ENCODE measurements around the gene DDX41.
"Not testable (repeated sequence)": the region's sequence is repeated elsewhere in the genome, so short reads cannot be mapped to it uniquely, and the experiment has no call there.

DDX41 gene

DNA sequence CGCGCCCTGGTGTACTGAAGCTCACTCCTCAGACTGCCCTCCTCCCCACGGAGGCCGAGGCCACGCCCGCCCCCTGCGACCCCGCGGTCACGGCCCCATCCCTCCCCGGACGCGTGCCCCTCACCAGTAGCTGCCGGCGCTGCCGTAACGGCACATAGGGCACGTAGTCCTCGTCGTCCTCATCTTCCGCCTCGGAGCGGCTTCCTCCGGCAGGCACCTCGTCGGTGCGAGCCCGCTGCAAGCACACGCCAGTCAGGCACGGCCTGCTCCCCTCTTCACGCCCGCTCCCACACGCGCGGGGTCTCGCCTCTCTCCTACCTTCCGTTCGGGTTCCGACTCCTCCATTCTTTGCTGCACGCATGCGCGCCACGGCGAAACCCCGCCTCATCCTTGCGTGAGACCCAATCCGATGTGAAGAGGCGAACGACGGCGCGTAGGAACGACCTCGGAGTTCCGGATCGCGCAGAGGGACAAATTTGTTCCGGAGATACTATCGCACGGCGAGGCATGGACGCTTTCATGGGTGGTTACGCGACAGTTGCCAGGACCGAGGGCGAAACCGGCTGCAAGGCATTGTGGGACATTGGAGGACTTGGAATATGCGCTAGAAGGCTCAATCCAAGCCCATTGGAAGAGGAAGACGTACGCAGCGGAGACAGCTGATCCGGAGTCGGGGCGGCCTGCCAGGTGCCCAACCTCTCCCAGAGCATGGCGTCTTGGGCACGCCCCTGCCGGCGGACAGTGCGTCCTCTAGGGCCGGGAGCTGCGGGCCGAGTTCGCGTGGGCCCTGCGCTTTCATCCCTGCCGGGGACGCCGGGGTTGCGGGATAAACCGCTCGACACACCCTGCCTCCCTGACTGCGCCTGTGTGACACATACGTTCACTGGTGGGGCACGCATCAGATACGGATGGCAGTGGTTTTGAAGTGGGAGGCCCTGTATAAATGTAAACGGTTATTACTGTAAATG lies at the start of gene DDX41:
DDX41 (minus strand) TSS at position 361 of the 968 bp plus-strand sequence; CDS start at position 345, 16 bp downstream.
- peak; percentile 98 for DNase-seq (ENCODE audit: low read depth, low spot score)

DNA sequence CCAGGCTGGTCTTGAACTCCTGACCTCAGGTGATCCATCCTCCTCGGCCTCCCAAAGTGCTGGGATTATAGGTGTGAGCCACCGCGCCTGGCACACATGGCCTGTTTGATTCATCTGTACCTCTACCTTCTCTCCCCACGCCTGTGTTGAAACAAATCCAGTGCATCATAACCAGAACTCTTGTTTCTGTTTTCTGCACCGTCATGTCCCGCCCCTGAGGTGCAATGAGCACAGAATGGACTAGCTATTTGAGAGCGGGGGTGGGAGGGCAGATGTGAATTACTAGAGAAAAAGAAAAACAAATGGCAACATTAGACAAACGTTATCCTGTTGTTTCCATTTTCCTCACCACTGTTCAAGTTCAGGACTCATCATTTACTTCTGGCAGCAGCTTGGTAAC lies 48.3 kb upstream of the DDX41 start:
- no peak for DNase-seq (ENCODE audit: low read depth, low spot score)

DNA sequence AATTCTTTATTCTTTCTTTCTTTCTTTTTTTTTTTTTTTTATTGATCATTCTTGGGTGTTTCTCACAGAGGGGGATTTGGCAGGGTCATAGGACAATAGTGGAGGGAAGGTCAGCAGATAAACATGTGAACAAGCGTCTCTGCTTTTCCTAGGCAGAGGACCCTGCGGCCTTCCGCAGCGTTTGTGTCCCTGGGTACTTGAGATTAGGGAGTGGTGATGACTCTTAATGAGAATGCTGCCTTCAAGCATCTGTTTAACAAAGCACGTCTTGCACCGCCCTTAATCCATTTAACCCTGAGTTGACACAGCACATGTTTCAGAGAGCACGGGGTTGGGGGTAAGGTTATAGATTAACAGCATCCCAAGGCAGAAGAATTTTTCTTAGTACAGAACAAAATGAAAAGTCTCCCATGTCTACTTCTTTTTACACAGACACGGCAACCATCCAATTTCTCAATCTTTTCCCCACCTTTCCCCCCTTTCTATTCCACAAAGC lies 42.7 kb upstream of the DDX41 start:
- DNase-seq (ENCODE audit: low read depth, low spot score) = not testable (repeated sequence)

DNA sequence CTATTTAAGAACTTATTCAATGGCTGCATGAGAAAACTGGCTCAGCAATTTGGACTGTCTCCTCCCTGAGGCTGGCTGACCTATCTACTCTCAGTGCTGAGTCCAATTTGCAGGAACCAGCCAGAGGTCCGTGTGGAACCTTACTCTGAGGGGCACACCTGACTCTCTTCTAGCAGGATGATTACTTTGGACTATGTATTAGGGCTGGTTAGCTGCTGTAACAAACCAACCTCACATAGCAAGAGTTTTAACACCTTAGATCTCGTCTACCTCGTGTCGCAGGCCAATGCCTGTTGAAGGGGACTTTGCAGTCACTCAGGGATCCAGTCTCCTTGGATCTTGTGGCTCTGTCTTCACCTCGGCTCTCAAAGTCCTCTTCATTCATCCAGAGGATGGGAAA lies 41.0 kb upstream of the DDX41 start:
- DNase-seq (ENCODE audit: low read depth, low spot score) = no peak

DNA sequence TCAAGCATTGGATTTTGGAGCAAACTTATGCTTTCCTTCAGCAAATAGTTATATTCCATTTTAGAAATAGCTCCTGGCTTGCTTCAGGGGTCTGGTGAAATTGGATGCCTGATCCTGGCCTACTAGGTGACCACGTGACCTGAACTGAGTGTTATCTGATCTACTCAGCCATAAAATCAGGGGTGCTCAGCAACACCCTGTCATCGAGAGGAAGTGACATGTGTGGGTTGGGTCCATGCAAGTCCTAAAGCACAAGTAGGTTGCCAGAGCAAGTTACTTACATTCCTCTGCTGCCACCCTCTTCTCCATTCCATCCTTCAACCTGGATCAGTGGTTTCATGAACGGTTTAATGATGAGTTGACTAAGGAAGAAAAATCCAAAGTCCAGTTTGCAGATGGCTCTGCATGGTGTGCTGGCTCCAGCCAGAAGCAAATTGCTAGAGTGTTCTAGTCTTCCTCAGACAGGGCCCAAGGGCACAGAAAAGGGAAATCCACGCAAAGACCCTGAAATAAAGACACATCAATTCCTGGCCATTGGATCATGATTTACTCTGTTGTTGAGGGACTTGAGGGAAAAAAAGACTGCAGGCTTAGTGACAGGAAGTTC lies 40.4 kb upstream of the DDX41 start:
- no peak for DNase-seq (ENCODE audit: low read depth, low spot score)

DNA sequence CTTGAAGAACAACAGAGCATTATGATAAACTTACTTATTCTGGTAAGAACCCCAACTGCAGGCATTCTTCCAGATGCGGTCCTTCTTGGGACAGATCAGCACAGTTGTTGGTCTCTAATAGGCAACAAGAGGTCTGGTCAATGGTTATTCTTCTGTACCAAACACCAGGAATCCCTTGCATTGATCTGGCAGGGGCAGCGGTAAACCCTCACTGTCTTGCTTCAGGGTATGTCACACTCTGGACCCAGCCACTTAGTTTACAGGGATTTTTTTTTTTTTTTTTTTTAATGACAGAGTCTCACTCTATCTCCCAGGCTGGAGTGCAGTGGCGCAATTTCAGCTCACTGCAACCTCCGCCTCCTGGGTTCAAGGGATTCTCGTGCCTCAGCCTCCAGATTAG lies 38.9 kb upstream of the DDX41 start:
- no peak for DNase-seq (ENCODE audit: low read depth, low spot score)

DNA sequence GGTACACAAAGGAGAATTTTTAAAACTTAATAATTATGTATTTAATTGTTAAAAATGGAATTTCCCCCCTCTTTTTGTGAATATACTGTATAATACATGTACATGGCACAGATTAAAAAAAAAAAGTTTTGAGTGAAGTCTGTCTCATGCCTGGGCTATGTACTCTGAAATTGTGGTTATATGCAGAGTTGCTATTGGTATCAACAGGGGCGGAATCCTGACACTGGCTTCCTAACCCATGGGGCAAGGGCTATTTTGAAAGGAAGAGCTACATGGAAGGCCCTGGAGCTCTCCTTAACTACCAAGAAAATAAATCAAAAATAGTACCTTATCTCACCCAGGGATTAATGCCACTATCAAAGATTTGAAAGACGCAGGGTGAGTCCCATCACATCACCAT lies 38.5 kb upstream of the DDX41 start:
- DNase-seq (ENCODE audit: low read depth, low spot score) = no peak

DNA sequence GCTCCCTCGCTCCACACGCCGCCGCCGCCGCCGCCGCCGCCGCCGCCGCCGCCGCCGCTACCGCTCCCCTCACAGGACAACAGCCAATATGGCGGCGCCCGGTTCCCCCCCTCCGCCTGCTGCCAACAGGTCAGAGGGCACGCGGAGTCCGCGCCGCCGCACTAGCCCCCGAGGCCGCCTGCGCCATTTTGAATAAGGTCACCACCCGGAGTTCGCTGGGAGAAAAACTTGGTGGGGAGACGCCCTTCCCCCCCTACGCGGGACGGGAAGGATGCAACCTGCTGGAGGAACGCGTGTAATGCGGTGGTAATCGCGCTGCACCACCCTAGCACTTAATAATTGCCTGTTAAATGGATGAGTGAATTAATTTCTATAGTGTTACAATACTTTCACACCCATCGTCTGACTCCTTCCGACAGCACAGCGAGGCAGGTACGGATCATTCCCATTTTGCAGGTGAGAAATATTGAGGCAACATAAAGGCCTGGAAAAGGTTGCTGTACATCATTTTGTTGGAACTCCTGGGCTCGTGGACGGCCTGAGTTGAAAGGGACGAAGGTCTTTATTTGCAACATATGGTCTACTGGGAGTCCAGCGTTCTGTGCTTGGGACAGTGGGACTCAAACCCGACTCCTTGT lies 37.8 kb upstream of the DDX41 start, which contains the start of gene FAM193B:
FAM193B (minus strand) TSS at position 90 of the 638 bp plus-strand sequence. CDS start 105 bp downstream, outside the sequence.
- DNase-seq (ENCODE audit: low read depth, low spot score) = peak; percentile 96

DNA sequence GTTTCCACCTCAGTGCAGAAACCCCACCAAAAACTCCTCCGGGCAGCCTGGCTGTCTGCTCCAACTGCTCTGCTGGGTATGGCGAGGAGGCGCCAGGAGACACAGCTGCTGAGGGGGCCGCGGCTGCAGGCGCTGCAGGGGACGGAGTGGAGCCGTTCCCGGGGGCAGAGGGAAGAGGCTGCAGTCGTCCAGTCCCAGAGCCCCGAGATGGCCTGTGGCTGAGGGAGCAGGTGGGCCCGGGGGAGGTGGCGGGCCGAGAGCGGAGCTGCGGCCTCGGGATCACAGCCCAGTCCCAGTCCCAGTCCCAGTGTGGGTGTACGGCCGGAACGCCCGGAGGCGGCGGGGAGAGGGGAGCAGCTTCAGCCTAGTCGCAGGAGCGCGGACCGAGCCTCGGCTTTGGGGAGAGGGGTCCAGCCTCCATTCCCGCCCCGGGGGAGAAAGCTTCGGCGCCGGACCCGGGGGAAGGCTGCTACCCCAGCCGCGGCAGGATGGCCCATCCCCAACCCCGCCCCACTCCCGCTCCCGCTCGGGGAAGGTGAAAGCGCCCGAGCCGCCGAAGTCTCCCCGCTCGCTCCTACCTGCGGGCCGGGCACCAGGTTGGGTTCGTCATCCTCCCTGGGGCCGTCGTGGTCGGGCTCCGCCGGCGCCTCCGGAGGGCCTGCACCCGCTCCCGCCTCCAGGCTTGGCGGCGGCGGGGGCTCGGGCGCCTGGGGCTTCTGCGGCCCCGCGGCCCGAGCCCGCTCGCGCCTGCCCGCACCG lies 37.1 kb upstream of the DDX41 start:
- DNase-seq (ENCODE audit: low read depth, low spot score) = peak; percentile 49

DNA sequence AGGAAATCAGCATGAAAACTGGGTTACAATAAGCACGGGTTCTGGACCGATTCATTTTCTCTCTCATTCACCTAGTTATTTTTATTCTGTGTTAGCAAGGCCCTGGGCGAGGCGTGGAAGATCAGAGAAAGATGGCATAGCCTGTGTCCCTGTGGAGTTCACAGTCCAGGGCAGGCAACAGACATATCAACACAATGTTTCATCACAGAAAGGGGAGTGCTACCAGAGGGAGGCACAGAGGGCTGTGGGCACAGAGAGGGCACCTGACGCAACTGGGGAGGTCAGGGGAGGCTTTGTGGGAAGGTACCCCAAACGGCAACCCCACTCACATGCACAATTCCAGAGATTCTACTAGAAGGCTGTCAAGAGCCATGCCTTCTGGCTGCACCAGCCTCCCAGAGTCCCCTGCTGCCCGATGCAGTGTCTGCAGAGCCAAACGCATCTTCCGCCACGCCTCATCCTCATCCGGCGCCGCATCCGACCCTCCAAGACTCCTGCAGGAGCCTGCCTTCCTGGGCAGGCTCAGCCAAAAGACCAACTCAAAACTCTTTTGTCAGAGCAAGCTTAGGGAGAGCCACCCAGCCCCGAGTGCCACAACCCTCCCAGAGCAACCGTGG lies 36.2 kb upstream of the DDX41 start:
- DNase-seq (ENCODE audit: low read depth, low spot score) = peak; percentile 35

DNA sequence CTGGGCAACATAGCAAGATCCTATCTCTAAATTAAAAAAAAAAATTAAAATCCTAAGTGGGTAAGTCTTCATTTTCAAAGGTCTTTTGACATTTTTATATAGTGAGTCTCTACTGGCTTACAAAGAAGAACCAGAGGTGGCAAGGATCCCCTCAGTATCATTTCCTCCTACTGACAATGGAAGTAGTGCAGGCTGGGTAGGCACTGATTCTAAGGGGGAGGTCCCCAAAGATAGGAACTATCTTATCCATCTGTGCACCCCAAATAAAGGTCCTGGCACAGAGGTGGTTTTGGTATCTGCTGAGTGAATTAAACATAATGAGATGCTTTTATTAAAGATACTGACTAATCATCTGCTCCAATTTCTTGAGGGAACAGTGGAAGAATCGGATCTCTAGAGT lies 33.4 kb upstream of the DDX41 start:
- no peak for DNase-seq (ENCODE audit: low read depth, low spot score)

DNA sequence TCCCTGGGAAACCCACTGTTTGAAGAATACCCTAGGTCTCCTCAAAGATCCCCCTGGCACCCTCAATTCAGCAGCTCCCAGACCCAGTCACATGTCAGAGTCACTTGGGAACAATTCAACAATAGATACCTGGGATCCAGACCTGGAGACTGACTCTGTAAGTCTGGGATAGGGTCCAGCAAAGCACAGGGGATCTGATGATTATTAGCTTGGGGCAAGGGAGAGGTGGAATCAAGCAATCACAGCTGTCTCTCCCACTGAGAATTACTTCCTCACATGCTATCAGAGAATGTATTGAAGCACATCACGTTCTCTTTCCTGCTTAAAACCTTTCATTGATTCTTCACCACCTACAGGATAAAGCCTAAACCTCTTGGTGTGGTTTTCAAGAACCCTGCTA lies 31.7 kb upstream of the DDX41 start:
- DNase-seq (ENCODE audit: low read depth, low spot score) = no peak

DNA sequence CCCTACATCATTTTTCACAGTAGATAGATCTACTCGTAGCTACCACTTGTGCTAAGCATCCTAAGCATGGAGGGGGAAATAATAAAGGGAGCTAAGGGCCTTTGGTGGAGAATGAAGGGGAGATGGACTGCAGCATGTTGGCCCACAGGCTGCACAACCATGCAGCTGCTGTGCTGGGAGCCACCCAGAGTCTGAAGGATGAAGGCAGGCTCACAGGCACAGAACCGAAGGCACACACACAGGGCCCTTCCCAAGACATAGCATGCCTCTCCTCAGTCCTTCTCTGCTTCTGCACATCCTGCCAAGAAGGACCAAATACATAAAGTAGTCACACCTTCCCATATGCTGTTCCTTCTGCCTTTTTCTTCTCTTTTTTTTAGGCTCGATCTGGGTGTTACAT lies 31.0 kb upstream of the DDX41 start:
- DNase-seq (ENCODE audit: low read depth, low spot score) = no peak

DNA sequence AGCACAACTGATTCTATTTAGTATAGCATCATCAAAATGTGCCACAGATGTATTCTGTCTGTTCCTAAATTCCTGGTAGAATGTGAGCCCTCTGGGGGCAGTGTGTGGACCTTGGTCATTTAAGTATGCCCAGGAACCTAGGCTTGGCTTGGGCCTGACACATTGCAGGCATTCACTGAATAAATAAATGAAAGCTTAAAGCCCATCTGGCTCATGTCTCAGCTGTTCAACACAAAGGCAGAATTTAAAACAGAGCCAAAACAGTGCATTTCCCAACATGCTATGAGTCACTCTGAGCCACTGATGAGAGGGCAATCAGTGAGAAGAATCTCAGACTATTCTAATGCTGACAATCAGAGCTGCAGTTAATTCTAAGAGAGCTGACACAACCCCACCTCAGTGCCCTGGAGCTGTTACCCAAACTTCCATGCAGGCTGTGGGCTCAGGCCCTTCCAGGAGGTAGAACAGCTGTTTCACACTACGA lies 29.5 kb upstream of the DDX41 start:
- DNase-seq (ENCODE audit: low read depth, low spot score) = peak; percentile 88

DNA sequence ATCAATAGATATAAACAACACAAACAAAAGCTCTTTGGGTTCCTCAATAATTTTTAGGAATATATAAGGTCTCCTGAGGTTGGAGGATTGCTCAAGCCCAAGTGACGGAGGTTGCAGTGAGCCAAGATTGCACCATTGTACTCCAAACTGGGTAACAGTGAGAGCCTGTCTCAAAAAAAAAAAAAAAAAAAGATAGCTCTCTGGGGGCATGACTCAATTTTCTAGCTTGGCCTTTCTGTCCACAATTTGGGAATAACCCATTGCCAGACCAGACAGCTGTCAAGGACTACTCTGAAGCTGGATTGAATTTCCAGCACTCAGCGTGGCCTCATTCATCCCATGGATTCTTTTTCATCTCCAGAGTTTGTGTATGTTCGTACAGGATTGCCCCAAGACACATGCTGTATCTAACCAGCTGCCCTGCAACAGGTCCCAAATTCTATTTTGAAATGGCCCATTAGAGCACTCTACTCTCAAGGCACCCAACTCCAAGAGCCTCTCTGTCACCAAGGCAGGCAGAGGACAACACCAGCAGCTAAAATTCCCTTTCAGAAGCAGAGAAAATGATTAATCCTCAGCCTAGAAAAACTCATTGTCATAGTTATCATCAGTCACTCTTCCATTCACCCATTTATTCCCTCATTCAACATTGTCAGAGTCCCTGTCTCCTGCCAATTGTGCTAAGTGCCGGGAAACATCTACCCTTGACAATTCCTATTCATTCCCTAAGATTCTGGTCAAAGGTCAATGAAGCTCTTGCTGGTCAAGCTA lies 28.9 kb upstream of the DDX41 start:
- DNase-seq (ENCODE audit: low read depth, low spot score) = no peak

DNA sequence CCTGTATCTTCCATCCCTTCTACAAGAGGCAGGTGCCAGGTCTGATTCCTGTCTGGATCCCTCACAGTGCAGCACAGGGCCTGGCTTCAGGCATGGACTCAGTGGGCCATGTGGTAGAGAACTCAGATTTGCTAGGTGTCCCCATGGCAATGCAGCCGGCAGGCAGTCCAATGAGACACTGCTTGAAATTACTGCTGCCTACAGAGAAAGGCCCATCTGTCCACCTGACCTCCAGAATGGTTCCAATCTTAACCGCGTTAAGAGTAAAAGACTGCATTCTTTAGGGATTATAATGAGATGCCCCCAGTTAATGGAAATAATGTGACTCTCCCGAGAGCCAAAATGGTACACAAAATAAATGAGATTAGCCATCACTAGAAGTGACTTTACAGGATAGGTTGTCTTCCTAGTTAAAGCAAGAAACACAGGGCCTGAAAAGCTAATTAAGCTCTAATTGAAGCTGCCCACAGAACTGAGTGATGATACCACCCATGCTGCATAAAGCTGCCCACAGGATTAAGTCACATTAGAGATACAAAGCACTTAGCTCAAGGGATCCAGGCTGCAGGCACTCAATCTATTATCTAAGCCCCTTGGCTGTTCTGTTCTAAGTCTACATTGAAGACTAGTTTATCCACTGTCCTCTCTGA lies 26.2 kb upstream of the DDX41 start:
- no peak for DNase-seq (ENCODE audit: low read depth, low spot score)

DNA sequence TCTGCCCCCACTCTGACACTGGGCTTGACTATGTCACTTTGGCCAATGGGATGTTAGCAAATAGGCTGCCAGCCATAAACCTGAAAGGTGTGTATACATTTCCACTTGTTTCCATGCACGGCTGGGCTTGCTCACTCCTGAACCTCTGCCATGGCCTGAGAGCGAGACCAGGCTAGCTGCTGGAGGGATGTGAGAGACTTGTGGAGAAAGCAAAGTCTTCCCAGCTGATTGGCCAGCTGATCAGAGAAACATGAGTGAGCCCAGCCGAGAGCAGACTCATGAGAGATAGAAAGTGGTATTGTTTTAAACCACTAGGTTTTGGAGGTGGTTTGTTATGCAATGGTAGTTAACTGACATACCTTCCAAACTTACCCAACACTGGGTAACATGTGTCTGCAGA lies 23.7 kb upstream of the DDX41 start:
- DNase-seq (ENCODE audit: low read depth, low spot score) = no peak

DNA sequence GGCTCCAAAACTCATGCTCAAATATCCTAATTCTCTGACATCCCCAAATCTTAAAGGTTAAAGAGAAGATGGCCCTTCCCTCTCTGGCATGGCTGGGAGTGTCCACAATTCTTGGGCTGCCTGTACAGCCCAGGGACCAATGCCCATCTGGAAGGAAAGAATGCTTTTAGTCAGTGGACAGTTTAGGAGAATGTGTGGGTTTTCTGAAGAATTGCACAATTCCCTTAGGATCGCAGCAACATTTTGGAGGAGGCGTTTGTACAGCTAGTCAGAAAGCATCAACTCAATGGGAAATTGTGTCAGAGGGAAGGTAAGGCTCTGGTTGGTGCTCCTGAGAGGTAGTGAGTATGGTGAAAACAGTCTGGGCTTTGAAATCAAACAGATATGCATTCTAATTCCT lies 22.6 kb upstream of the DDX41 start:
- no peak for DNase-seq (ENCODE audit: low read depth, low spot score)

DNA sequence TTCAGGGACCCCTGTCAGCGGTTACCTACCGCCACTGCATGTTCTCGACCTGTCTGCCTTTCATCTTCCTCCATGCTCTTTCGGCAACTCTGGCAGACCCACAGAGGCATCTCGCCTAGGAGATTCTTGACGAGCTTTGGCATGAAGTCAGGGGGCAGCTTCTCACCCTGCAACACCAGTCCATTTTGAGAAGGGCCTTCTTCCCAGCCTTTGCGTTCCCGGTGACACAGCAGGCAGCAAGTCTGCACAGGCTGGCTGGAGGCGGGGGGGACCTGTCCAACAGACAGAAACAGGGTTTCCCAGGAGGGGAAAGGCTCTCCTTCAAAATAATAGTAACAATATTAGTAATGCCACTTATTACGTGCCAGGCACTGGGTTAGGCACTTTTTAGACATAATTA lies 22.1 kb upstream of the DDX41 start:
- DNase-seq (ENCODE audit: low read depth, low spot score) = no peak

Measured in ELF-1 (cell line).